RWPE2 (cell line): ENCODE measurements around the gene DERL2.

Experiments
- ATAC-seq: fragments of 200-7000 bp; cut with Tn5 transposase; 3 replicates; pipeline ENCODE4 v1.9.1; 2021; ENCODE audit warnings: low read depth
- DNase-seq: peaks from one replicate; pipeline ENCODE4 v3.0.0-alpha.2; 2020; ENCODE audit warnings: low spot score
- H3K27ac ChIP-seq: fragments of 450-650 bp; 2 replicates; pipeline ENCODE4 v1.5.1; 2017; ENCODE audit warnings: mild to moderate bottlenecking; ENCODE audit not compliant: poor library complexity, severe bottlenecking
- H3K27me3 ChIP-seq: fragments of 250-450 bp; sonication (Bioruptor Pico); 2 replicates; pipeline ENCODE4 v1.5.1; 2021; ENCODE audit warnings: mild to moderate bottlenecking, moderate library complexity; ENCODE audit not compliant: insufficient read depth, poor library complexity, severe bottlenecking
- H3K36me3 ChIP-seq: fragments of 250-450 bp; sonication (Bioruptor Pico); 2 replicates; pipeline ENCODE4 v1.5.1; 2020; ENCODE audit warnings: low read depth, mild to moderate bottlenecking, moderate library complexity
- H3K4me1 ChIP-seq: fragments of 250-450 bp; sonication (Bioruptor Pico); 2 replicates; pipeline ENCODE4 v1.5.1; 2021; ENCODE audit warnings: mild to moderate bottlenecking, moderate library complexity; ENCODE audit not compliant: insufficient read depth, poor library complexity, severe bottlenecking
- H3K4me3 ChIP-seq: fragments of 250-450 bp; sonication (Bioruptor Pico); 2 replicates; pipeline ENCODE4 v1.5.1; 2021; ENCODE audit warnings: mild to moderate bottlenecking, moderate library complexity; ENCODE audit not compliant: severe bottlenecking
- H3K9me3 ChIP-seq: fragments of 250-450 bp; sonication (Bioruptor Pico); 2 replicates; pipeline ENCODE4 v1.5.1; 2021; ENCODE audit warnings: mild to moderate bottlenecking, moderate library complexity; ENCODE audit not compliant: severe bottlenecking
- CTCF ChIP-seq: fragments of 450-650 bp; IDR thresholded peaks from one replicate; pipeline ENCODE4 v1.5.1; 2017; ENCODE audit warnings: mild to moderate bottlenecking, moderate library complexity; ENCODE audit not compliant: poor library complexity, severe bottlenecking

The DERL2 gene

GRCh38 chr17:5485270-5486205 lies at the start of gene DERL2:
DERL2 (minus strand) TSS chr17:5486178; CDS start chr17:5486161, 17 bp downstream.
- H3K9me3 ChIP-seq, result no peaks in the 10 kb centered on the region
- peak within 1 kb of the TSS; percentile 70 for H3K27ac ChIP-seq
- H3K27me3 ChIP-seq, result no peaks in the 10 kb centered on the region
- peaks cover 17% of the 10 kb centered on the region for H3K4me1 ChIP-seq
- DNase-seq (no peak), ATAC-seq (peak; percentile 4; the same call in 1 of the 3 replicates)
- no peak for TF ChIP-seq CTCF
- H3K36me3 ChIP-seq, result peaks cover 83% of the 10 kb centered on the region
- H3K4me3 ChIP-seq, result peak within 1 kb of the TSS; percentile 97

DNA sequence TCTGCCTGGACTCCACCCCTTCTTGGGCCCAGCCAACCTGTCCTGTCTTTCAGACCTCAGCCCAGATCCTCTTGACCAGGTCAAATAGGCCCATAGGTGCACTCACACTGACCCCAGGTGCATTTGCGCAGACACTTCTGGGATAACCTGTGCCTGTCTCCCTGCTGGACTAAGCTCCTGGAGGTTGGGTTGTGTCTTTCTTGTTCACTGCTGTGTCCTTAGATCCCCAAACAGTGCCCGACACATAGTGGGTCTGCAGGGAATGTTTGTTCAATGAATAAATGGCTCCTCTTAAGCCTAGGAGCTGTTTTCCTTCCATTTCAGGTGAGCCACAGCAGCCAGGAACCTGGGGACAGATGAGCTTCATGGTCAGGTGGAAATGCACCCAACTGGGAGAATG lies 49.5 kb upstream of the DERL2 start:
- TF ChIP-seq CTCF, result no peak
- H3K27ac ChIP-seq, result no peak overlapping the region
- no peak for ATAC-seq

DNA sequence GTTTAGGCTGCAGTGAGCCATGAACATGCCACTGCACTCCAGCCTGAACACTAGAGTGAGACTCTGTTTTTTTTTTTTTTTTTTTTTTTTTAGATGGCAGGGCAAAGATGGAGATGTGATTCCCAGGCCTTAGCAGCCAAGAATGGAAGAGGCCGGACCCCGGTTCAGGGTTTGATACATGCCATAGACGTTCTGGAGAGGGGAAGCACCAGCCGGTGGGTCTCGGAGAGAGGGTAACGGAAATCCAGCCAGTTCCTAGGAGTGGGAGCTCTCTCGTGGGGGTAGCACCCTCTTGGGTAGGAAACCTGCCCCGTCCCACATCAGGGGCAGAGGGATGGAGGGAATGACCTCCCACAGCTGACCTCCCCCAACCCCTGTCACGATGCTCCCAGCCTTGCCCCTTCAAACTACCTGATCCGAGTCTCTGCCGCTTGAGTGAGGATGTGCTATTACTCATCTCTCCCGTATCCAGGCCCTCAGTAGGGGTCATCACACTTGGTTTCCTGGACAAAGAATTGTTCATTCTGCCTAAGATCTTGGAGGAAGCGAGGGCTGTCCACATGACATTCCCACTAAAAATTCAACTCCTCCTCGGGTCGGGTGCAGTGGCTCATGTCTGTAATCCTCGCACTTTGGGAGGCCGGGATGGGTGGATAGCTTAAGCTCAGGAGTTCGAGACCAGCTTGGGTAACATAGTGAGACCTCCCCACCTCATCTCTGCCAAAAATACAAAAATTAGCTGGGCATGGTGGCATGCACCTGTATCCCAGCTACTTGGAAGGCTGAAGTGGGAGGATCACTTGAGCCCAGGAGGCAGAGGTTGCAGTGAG lies 47.7 kb upstream of the DERL2 start:
- Histone ChIP-seq H3K4me3 (no peak overlapping the region), H3K27ac (no peak overlapping the region), H3K36me3 (peaks cover 47% of the 10 kb centered on the region), H3K27me3 (no peaks in the 10 kb centered on the region), H3K9me3 (no peaks in the 10 kb centered on the region), H3K4me1 (no peaks in the 10 kb centered on the region)
- TF ChIP-seq CTCF, result no peak
- DNase-seq, result no peak
- ATAC-seq, result no peak

More for the DNA sequence above, 49.5 kb upstream of the DERL2 start:
- no peaks in the 10 kb centered on the region for H3K4me1 ChIP-seq
- H3K4me3 ChIP-seq, result no peak overlapping the region
- peaks cover 50% of the 10 kb centered on the region for H3K36me3 ChIP-seq
- H3K9me3 ChIP-seq, result no peaks in the 10 kb centered on the region
- no peak for DNase-seq
- no peaks in the 10 kb centered on the region for H3K27me3 ChIP-seq

DNA sequence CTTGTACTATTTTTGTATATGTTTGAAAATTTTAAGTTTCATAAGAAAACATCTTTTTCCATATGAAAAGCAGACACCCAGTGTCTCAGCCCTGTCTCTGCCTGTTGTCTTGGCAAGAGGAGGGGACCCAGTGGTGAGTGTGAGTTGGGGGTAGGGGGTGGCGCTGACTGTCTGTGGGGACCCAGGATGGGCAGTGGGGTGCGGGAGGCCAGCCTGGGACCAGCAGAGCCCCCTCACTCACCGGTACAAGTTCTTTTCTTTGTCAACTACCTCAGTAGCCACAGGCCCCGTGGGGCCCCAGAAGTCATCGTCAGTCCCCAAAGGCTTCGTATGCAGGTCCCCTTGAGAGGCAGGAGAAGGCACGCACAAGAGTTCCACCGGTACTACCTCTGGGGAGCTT lies 46.6 kb upstream of the DERL2 start:
- Histone ChIP-seq H3K4me3 (no peak overlapping the region), H3K4me1 (no peaks in the 10 kb centered on the region), H3K9me3 (no peaks in the 10 kb centered on the region), H3K36me3 (peaks cover 45% of the 10 kb centered on the region), H3K27ac (no peak overlapping the region), H3K27me3 (no peaks in the 10 kb centered on the region)
- no peak for TF ChIP-seq CTCF
- DNase-seq (no peak), ATAC-seq (no peak)
